ENCODE results near the gene SCLY. TPM values are rescaled to one million over a fixed set of nuclear protein-coding genes. Genes with fewer than 3 reads are reported as not detected.

SCLY gene
- total RNA-seq, 1 donor from 2014 or later, result 21.5 TPM

GRCh38 chr2:238060096-238060541, 682 bp upstream of the SCLY start:
- Mint-ChIP-seq H3K9me3 (peaks cover 5% of the 10 kb centered on the region), H3K4me3 (peak overlapping the region; percentile 77), H3K36me3 (peaks cover 1% of the 10 kb centered on the region), H3K27me3 (ENCODE audit: low read depth) (peaks cover 14% of the 10 kb centered on the region), H3K4me1 (peaks cover 17% of the 10 kb centered on the region), H3K27ac (peak overlapping the region; percentile 90)
- no peak for DNase-seq (ENCODE audit: low spot score in 2 of 2, unreplicated experiment in 2 of 2)
- no peak for TF ChIP-seq CTCF (IDR thresholded peaks at IDR 0.05; ENCODE audit: unreplicated experiment)

GRCh38 chr2:238061315-238062202, 758 bp downstream of the SCLY start:
- peak overlapping the region; percentile 77 for H3K4me3 Mint-ChIP-seq
- DNase-seq (ENCODE audit: low spot score in 2 of 2, unreplicated experiment in 2 of 2), result no peak
- peak overlapping the region; percentile 88 for H3K27ac Mint-ChIP-seq
- peaks cover 8% of the 10 kb centered on the region for H3K27me3 Mint-ChIP-seq (ENCODE audit: low read depth)
- no peak for TF ChIP-seq CTCF (IDR thresholded peaks at IDR 0.05; ENCODE audit: unreplicated experiment)
- peaks cover 10% of the 10 kb centered on the region for H3K36me3 Mint-ChIP-seq
- H3K4me1 Mint-ChIP-seq, result peaks cover 17% of the 10 kb centered on the region
- no peaks in the 10 kb centered on the region for H3K9me3 Mint-ChIP-seq

- no peak for TF ChIP-seq CTCF (IDR thresholded peaks at IDR 0.05; ENCODE audit: unreplicated experiment)
- Mint-ChIP-seq H3K36me3 (peaks cover 18% of the 10 kb centered on the region), H3K4me1 (peaks cover 17% of the 10 kb centered on the region), H3K27me3 (ENCODE audit: low read depth) (no peaks in the 10 kb centered on the region), H3K9me3 (no peaks in the 10 kb centered on the region), H3K27ac (no peak overlapping the region), H3K4me3 (no peak overlapping the region)
- no peak for DNase-seq (ENCODE audit: low spot score in 2 of 2, unreplicated experiment in 2 of 2)
Measured at GRCh38 chr2:238063414-238064189, 2.8 kb downstream of the SCLY start.

- Mint-ChIP-seq H3K27me3 (ENCODE audit: low read depth) (no peaks in the 10 kb centered on the region), H3K4me3 (no peak overlapping the region), H3K9me3 (no peaks in the 10 kb centered on the region), H3K27ac (no peak overlapping the region), H3K4me1 (peaks cover 16% of the 10 kb centered on the region), H3K36me3 (peaks cover 21% of the 10 kb centered on the region)
- no peak for TF ChIP-seq CTCF (IDR thresholded peaks at IDR 0.05; ENCODE audit: unreplicated experiment)
- no peak for DNase-seq (ENCODE audit: low spot score in 2 of 2, unreplicated experiment in 2 of 2)
Measured at GRCh38 chr2:238064376-238064775, 3.6 kb downstream of the SCLY start.

- H3K4me1 Mint-ChIP-seq, result peaks cover 9% of the 10 kb centered on the region
- no peak for DNase-seq (ENCODE audit: low spot score in 2 of 2, unreplicated experiment in 2 of 2)
- no peak overlapping the region for H3K27ac Mint-ChIP-seq
- no peaks in the 10 kb centered on the region for H3K9me3 Mint-ChIP-seq
- H3K27me3 Mint-ChIP-seq (ENCODE audit: low read depth), result no peaks in the 10 kb centered on the region
- H3K36me3 Mint-ChIP-seq, result peaks cover 27% of the 10 kb centered on the region
- H3K4me3 Mint-ChIP-seq, result no peak overlapping the region
- TF ChIP-seq CTCF (IDR thresholded peaks at IDR 0.05; ENCODE audit: unreplicated experiment), result no peak
Measured at GRCh38 chr2:238065071-238065846, 4.5 kb downstream of the SCLY start.

All from mesothelial cell of epicardium (in vitro differentiated cells).